ENCODE data around the gene DNAJC4. TPM values are rescaled to one million over a fixed set of nuclear protein-coding genes. Genes with fewer than 3 reads are reported as not detected.

Gene DNAJC4
- total and polyA plus RNA-seq, 9 of the 15 experiments (the other 6 are each of a cell fraction or from before 2014, with no cell fraction given), result 4.0 to 32.6 (median 19.9) TPM

DNA sequence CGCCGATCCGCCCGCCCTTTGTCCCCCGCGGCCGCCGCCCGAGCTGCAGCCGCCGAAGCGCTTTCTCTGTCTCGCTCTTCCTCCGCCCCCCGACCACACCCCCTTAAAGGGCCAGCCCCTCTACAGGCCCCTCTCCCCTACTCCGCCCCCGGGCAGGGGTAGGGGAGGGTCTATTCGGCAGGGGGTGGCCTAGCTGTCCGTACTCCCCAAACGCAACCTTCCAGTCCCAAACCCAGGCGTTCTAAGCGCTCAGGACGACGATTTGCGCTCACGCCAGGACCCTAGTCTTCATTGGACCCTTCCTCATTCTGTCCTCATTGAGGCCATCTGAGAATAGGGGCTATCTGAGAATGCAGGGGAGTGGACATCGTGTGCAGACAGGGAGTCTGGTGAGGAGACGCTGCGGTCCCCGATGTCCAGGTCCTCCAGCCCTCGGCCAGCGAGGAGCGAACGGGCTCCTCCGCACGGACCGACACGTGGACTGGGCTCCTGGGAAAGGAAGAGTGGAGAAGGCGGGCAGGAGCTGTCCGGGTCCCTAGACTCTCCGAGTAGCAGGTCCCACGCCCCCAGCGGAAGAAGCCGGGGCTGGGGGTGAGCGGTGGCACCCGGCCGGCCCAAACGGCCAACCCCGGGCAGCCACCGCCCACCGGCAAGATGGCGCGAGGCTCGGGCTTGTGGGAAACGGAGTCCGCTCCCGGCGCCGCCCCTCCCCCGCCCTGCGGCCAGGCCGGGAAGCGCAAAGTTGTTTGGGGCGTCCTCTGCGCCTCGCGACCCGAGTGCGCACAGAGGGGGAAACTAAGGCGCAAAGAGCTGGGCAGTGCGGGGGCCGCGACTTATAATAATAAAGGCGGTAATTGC, 16.8 kb downstream of the DNAJC4 start, which contains the start of gene PPP1R14B (continued):
- TF ChIP-seq, protein P1, sequence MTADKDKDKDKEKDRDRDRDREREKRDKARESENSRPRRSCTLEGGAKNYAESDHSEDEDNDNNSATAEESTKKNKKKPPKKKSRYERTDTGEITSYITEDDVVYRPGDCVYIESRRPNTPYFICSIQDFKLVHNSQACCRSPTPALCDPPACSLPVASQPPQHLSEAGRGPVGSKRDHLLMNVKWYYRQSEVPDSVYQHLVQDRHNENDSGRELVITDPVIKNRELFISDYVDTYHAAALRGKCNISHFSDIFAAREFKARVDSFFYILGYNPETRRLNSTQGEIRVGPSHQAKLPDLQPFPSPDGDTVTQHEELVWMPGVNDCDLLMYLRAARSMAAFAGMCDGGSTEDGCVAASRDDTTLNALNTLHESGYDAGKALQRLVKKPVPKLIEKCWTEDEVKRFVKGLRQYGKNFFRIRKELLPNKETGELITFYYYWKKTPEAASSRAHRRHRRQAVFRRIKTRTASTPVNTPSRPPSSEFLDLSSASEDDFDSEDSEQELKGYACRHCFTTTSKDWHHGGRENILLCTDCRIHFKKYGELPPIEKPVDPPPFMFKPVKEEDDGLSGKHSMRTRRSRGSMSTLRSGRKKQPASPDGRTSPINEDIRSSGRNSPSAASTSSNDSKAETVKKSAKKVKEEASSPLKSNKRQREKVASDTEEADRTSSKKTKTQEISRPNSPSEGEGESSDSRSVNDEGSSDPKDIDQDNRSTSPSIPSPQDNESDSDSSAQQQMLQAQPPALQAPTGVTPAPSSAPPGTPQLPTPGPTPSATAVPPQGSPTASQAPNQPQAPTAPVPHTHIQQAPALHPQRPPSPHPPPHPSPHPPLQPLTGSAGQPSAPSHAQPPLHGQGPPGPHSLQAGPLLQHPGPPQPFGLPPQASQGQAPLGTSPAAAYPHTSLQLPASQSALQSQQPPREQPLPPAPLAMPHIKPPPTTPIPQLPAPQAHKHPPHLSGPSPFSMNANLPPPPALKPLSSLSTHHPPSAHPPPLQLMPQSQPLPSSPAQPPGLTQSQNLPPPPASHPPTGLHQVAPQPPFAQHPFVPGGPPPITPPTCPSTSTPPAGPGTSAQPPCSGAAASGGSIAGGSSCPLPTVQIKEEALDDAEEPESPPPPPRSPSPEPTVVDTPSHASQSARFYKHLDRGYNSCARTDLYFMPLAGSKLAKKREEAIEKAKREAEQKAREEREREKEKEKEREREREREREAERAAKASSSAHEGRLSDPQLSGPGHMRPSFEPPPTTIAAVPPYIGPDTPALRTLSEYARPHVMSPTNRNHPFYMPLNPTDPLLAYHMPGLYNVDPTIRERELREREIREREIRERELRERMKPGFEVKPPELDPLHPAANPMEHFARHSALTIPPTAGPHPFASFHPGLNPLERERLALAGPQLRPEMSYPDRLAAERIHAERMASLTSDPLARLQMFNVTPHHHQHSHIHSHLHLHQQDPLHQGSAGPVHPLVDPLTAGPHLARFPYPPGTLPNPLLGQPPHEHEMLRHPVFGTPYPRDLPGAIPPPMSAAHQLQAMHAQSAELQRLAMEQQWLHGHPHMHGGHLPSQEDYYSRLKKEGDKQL (CRISPR knock-in tag; IDR thresholded peaks at IDR 0.05; ENCODE audit: borderline replicate concordance), result no peak
- TF ChIP-seq, protein P2, sequence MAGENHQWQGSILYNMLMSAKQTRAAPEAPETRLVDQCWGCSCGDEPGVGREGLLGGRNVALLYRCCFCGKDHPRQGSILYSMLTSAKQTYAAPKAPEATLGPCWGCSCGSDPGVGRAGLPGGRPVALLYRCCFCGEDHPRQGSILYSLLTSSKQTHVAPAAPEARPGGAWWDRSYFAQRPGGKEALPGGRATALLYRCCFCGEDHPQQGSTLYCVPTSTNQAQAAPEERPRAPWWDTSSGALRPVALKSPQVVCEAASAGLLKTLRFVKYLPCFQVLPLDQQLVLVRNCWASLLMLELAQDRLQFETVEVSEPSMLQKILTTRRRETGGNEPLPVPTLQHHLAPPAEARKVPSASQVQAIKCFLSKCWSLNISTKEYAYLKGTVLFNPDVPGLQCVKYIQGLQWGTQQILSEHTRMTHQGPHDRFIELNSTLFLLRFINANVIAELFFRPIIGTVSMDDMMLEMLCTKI (IDR thresholded peaks at IDR 0.05; ENCODE audit: partially characterized antibody), result no peak
- TF ChIP-seq RCOR1 (IDR thresholded peaks at IDR 0.05; ENCODE audit: borderline replicate concordance in 1 of 2, low read depth in 2 of 2, low read length in 2 of 2) (peak in 1 of 2 experiments; percentile 13; a peak in 1 of 4 replicates), ZBTB40 (IDR thresholded peaks at IDR 0.05) (peak; percentile 78), ZBTB40 (CRISPR knock-in tag; IDR thresholded peaks at IDR 0.05) (no peak)
- TF ChIP-seq, protein P3, sequence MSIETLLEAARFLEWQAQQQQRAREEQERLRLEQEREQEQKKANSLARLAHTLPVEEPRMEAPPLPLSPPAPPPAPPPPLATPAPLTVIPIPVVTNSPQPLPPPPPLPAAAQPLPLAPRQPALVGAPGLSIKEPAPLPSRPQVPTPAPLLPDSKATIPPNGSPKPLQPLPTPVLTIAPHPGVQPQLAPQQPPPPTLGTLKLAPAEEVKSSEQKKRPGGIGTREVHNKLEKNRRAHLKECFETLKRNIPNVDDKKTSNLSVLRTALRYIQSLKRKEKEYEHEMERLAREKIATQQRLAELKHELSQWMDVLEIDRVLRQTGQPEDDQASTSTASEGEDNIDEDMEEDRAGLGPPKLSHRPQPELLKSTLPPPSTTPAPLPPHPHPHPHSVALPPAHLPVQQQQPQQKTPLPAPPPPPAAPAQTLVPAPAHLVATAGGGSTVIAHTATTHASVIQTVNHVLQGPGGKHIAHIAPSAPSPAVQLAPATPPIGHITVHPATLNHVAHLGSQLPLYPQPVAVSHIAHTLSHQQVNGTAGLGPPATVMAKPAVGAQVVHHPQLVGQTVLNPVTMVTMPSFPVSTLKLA (conservative IDR thresholded peaks at IDR 0.05), result peak; percentile 94 to 96
